Prostate gland (tissue), 2 donors: Measurements from ENCODE around the gene HPS5. TPM values are rescaled to one million over a fixed set of nuclear protein-coding genes. Genes with fewer than 3 reads are reported as not detected.

Source experiments
- DNase-seq: peaks from one replicate; pipeline ENCODE4 v3.0.0-alpha.2; 2019; ENCODE audit warnings: low spot score
- H3K27ac ChIP-seq, 2 donors: fragments of 200-600 bp; sonication (generic); 2 replicates each; pipeline ENCODE4 v1.5.1; 2017 to 2019
- H3K27me3 ChIP-seq: fragments of 200-600 bp; sonication (generic); replicated peaks from 2 replicates; pipeline ENCODE4 v1.5.1; 2019; ENCODE audit not compliant: insufficient read depth
- H3K36me3 ChIP-seq, 2 donors: fragments of 200-600 bp; sonication (generic); 1 replicate in 1 of 2; 2 replicates in 1 of 2; pipeline versions ENCODE4 v1.5.1 to v1.8.1; 2017 to 2019
- H3K4me1 ChIP-seq: fragments of 200-600 bp; sonication (generic); replicated peaks from 2 replicates; pipeline ENCODE4 v1.5.1; 2019
- H3K4me3 ChIP-seq, 2 donors: fragments of 200-600 bp; sonication (generic); 2 replicates each; pipeline ENCODE4 v1.5.1; 2017 to 2019
- H3K9me3 ChIP-seq: fragments of 200-600 bp; sonication (generic); 2 replicates; pipeline ENCODE4 v1.5.1; 2017
- CTCF ChIP-seq, 4 experiments: fragments of 200-600 bp in 2 of 4; fragments of 450-650 bp in 2 of 4; sonication (generic) in 2 of 4; IDR thresholded peaks; 1 replicate in 3 of 4; 2 replicates in 1 of 4; pipeline ENCODE4 v1.5.1; 2016 to 2019; ENCODE audit warnings: antibody characterized with exemption in 4 of 4, mild to moderate bottlenecking in 2 of 4, moderate library complexity in 2 of 4
- POLR2A ChIP-seq: fragments of 450-650 bp; IDR thresholded peaks from one replicate; pipeline ENCODE4 v1.6.1; 2016; ENCODE audit warnings: antibody characterized with exemption, mild to moderate bottlenecking
- POLR2AphosphoS5 ChIP-seq: sonication (generic); formaldehyde crosslinking; IDR thresholded peaks from one replicate; pipeline ENCODE4 v1.6.1; 2017; ENCODE audit warnings: antibody characterized with exemption
- WGBS: methylation state at CpG from one replicate; pipeline ENCODE4 v1.1.5; 2018; 5-methylcytosine and 5-hydroxymethylcytosine counted together
- intact Hi-C: fragments of 100-400 bp; cut with DNase I; formaldehyde crosslinking; loops from one replicate; pipeline ENCODE4 v1.14.2; 2022
- total RNA-seq, 2 donors: library from RNA; depleted of rRNA; stranded (reverse); fragments of >200 nt; gene quantifications; one replicate each; pipeline ENCODE4 v1.1.0, GENCODE V29; 2016

The HPS5 gene
- 10 to 100 TPM; 20.5 to 56.0 TPM for total RNA-seq

GRCh38 chr11:18321969-18322711 is at the start of gene HPS5, which contains the start of gene GTF2H1:
TSS of gene HPS5 (minus strand) at chr11:18322140. CDS start at chr11:18317858, 4,282 bp downstream.
TSS of gene GTF2H1 (plus strand) at chr11:18322567. CDS start at chr11:18333075, 10,508 bp downstream.
- DNase-seq, result peak; percentile 97
- under 1% methylated on average over 60 of the region's 61 CpGs for WGBS
- Histone ChIP-seq H3K27me3 (no peaks in the 10 kb centered on the region), H3K9me3 (no peaks in the 10 kb centered on the region), H3K4me1 (peaks cover 11% of the 10 kb centered on the region), H3K4me3 (peak within 1 kb of the TSS; percentile 73 to 86), H3K27ac (peak within 1 kb of the TSS; percentile 98), H3K36me3 (no peaks in the 10 kb centered on the region)
- intact Hi-C loops, result loop anchor here (2.0 to 5.0 kb wide), 4 partner anchors 73 to 380 kb away; partner anchors contain the start of genes LDHA, SPTY2D1 and TSG101
- TF ChIP-seq POLR2A, result peak; percentile 93
- TF ChIP-seq POLR2AphosphoS5, result peak; percentile 97
- peak in 2 of 4 experiments; percentile 5 to 9 for TF ChIP-seq CTCF (IDR thresholded peaks at IDR 0.05)

GRCh38 chr11:18371279-18371678 is 49.3 kb upstream of the HPS5 start:
- no peak overlapping the region for H3K27ac ChIP-seq

GRCh38 chr11:18369398-18369797 is 47.5 kb upstream of the HPS5 start:
- Histone ChIP-seq H3K27ac (no peak overlapping the region), H3K4me3 (no peak overlapping the region), H3K4me1 (no peaks in the 10 kb centered on the region), H3K36me3 (peaks cover 0 to 4% of the 10 kb centered on the region in 2 donors), H3K27me3 (no peaks in the 10 kb centered on the region), H3K9me3 (no peaks in the 10 kb centered on the region)
- no peak for TF ChIP-seq CTCF (IDR thresholded peaks at IDR 0.05)
- no peak for TF ChIP-seq POLR2A
- TF ChIP-seq POLR2AphosphoS5, result no peak
- intact Hi-C loops, result no loop called here
- WGBS, result 66% methylated on average over 2 of the region's 2 CpGs
- no peak for DNase-seq

More at GRCh38 chr11:18371279-18371678, 49.3 kb upstream of the HPS5 start:
- Histone ChIP-seq H3K4me1 (no peaks in the 10 kb centered on the region), H3K9me3 (no peaks in the 10 kb centered on the region), H3K27me3 (no peaks in the 10 kb centered on the region), H3K36me3 (no peaks in the 10 kb centered on the region), H3K4me3 (no peak overlapping the region)
- WGBS, result 76% methylated on average over 2 of the region's 2 CpGs
- intact Hi-C loops, result no loop called here
- TF ChIP-seq POLR2A, result no peak
- TF ChIP-seq POLR2AphosphoS5, result no peak
- TF ChIP-seq CTCF (IDR thresholded peaks at IDR 0.05), result no peak
- no peak for DNase-seq

GRCh38 chr11:18368221-18368620 is 46.3 kb upstream of the HPS5 start:
- H3K9me3 ChIP-seq, result no peaks in the 10 kb centered on the region
- intact Hi-C loops, result no loop called here
- TF ChIP-seq CTCF (IDR thresholded peaks at IDR 0.05) (no peak), POLR2AphosphoS5 (no peak), POLR2A (no peak)
- H3K27ac ChIP-seq, result no peak overlapping the region
- no peaks in the 10 kb centered on the region for H3K4me1 ChIP-seq
- H3K27me3 ChIP-seq, result no peaks in the 10 kb centered on the region
- H3K36me3 ChIP-seq, result peaks cover 4% of the 10 kb centered on the region in 2 donors
- no peak for DNase-seq
- WGBS, result 76% methylated on average over 2 of the region's 2 CpGs
- H3K4me3 ChIP-seq, result no peak overlapping the region

- Histone ChIP-seq H3K36me3 (peaks cover 4% of the 10 kb centered on the region in 2 donors), H3K27me3 (no peaks in the 10 kb centered on the region), H3K4me3 (no peak overlapping the region), H3K9me3 (no peaks in the 10 kb centered on the region), H3K27ac (no peak overlapping the region), H3K4me1 (no peaks in the 10 kb centered on the region)
- TF ChIP-seq CTCF (IDR thresholded peaks at IDR 0.05), result no peak
- TF ChIP-seq POLR2A, result no peak
- no peak for TF ChIP-seq POLR2AphosphoS5
- no peak for DNase-seq
- 86% methylated on average over 3 of the region's 3 CpGs for WGBS
- intact Hi-C loops, result no loop called here
Observed at GRCh38 chr11:18367431-18367830, 45.5 kb upstream of the HPS5 start.
